GM18870 (cell line): ENCODE data around the gene PACSIN3.
"Not testable (repeated sequence)": the region's sequence is repeated elsewhere in the genome, so short reads cannot be mapped to it uniquely, and the experiment has no call there.

Experiments used
- ATAC-seq: cut with Tn5 transposase; IDR thresholded peaks from one replicate; pipeline ENCODE4 v1.9.1; 2021; ENCODE audit warnings: moderate library complexity; ENCODE audit not compliant: unreplicated experiment

The PACSIN3 gene

DNA sequence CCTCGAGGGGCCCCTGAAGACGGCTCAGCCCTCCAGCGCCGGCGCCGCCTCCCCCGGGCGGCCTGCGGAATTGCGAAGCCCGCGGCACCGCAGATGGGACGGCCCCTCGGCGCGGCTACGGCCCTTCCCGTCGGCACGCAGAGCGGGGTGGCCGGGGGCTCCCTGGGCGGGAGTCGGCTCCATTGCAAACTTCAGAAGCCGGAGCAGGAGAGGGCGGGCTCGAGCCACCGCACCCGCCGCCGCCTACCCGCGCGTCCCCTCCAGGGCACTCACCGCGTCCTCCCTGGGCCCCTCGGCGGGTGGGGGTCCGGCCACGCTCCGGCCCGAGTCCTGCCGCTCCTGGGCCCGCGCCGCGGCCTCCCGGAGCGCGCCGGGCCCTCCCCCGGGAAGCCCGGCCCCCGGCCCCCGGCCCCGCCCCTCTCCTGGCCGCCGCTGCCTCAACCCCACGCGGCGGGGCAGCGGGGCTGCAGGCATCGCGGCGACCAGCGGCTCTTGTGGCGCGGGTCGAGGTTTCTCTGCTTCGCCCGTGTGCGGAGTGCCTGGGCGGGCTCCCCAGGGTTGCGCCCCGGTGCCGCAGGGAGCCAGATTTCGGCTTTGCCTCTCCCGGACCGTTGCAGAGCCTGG, at the start of gene PACSIN3:
Gene PACSIN3 (minus strand): TSS at position 359 of the 624 bp plus-strand sequence. CDS start 3,707 bp downstream, outside the sequence.
- ATAC-seq: no peak

DNA sequence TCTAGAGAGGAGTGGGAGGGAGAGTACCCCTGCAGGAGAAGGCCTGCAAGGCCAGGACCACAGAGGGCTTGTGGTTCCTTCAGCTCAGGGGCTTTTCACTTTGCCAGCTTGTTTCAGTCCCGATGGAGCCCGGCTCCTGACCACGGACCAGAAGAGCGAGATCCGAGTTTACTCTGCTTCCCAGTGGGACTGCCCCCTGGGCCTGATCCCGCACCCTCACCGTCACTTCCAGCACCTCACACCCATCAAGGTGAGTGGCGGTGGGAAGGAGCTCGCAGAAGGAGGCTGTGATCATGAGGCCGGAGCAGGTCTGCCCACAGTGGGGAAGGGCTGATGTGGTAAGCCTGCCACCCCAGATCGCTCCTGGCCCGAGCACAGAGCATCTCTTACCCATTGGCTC, 48.9 kb upstream of the PACSIN3 start:
- ATAC-seq: no peak

DNA sequence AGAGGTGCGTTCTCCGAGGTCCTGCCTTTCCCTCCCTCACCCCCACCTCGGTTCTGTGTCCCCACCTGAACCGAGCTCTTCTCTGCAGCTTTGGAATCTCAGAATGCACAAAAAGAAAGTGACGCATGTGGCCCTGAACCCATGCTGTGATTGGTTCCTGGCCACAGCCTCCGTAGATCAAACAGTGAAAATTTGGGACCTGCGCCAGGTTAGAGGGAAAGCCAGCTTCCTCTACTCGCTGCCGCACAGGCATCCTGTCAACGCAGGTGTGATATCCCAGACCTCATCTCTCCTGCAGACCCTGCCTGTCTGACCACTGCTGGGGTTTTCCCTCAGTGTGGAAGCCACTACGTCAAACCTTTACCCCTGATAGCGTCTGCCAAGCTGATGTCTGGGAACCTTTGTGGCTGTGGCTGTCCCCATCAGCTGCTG, 48.5 kb upstream of the PACSIN3 start:
- no peak for ATAC-seq

DNA sequence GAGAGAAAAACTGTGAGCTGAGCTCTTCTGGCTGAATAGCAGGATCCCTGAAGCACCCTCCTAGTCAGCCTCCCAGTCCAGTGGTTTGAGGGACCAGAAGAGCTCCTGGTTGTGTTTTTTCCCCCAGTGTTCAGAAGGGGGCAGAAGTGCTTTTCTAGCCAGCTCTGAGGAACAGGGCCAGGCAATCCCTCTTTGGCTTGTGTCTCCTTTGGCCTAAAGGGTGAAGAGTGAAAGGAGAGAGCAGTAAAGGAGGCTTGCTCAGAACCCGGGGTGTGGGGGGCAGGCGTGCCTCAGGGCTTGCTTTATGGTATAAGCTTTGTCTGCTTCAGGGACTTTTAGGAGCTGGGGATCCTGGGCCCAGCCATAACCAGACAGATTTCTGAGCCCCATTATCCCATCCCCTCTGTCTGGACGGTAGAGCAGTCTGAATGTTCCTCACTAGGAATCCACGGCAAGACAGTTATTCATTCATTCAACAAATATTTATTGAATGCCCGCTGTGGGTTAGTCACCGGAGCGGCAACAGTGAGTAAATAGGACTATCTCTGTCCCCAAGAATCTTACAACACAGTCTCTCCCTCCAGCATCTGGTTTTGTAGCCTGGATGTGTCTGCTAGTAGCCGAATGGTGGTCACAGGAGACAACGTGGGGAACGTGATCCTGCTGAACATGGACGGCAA, 47.9 kb upstream of the PACSIN3 start:
- no peak for ATAC-seq

DNA sequence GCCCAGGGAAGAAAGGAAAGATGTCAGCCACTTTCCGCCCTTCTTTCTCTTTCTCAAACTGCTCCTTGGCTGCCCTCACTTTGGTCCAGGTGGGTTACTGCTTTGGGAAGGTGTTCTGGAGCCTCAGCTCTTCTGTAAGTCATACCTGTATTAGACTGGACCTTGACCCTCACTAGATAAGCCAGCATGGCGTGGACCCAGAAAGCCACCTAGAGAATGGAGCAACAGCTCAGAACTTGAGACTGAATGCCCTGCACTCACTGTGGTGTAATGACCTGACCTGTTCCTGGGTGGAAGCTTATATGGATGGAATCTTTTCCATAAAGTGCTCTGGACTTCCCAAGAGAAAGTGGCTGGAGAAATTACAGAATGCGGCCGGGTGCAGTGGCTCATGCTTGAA, 46.8 kb upstream of the PACSIN3 start:
- ATAC-seq: no peak

DNA sequence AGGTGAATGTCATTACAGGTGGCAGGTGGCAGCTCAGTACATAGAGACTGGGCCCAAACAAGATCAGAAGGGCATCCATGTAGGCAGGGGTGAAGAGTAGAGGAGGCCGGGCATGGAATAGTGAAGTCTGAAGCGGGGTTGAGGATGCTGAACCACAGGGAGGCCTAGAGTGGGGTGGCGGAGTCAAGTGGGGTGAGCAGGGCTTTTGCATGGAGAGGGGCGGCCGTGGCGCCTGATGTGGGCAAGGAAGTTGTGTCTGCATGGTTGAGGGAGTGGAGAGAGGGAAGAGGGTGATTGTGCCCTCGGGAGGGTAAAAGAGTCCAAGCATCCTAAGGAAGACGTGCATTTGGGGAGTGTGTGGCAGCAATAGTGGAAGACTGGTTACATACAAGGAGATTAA, 42.9 kb upstream of the PACSIN3 start:
- ATAC-seq: no peak

DNA sequence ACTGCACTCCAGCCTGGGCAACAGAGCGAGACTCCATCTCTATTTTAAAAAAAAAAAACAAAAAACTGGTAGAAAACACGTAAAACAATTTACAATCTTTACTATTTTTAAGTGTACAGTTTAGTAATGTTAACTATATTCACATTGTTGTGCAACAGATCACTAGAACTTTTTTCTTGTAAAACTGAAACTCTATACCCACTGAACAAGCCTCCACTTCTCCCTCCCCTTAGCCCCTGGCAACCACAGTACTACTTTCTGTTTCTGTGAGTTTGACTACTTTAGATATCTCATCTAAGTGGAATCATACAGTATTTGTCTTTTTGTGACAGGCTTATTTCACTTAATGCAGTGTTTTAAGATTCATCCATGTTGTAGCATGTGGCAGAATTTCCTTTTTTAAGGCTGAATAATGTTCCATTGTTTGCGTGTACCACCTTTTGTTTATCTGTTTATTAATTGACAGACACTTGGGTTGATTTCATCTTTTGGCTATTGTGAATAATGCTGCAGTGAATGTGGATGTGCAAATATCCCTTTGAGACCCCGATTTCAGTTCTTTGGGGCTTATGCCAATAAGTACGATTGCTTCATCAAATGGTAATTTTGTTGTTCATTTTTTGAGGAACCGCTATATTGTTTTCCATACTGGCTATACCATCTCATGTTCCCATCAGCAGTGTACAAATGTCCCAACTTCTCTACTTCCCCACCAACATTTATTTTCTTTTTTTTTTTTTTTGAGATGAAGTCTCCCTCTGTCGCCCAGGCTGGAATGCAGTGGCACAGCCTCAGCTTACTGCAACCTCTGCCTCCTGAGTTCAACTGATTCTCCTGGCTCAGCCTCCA, 39.5 kb upstream of the PACSIN3 start:
- ATAC-seq: peak; percentile 73

DNA sequence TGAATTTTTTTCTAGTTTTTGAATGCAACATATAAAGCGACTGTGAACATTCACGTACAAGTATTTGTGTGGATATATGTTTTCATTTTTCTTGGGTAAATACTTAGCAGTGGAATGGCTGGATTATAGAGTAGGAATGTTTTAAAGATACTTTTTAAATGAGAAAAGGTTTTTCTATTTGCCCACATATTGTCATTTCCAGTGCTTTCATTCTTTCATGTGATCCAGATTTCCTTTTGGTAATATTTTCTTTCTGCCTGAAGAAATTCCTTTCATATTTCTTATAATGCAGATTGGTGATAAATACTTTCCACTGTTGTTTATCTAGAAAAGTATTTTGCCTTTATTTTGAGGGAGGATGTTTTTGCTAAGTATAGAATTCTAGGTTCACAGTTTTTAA, 36.5 kb upstream of the PACSIN3 start:
- no peak for ATAC-seq

DNA sequence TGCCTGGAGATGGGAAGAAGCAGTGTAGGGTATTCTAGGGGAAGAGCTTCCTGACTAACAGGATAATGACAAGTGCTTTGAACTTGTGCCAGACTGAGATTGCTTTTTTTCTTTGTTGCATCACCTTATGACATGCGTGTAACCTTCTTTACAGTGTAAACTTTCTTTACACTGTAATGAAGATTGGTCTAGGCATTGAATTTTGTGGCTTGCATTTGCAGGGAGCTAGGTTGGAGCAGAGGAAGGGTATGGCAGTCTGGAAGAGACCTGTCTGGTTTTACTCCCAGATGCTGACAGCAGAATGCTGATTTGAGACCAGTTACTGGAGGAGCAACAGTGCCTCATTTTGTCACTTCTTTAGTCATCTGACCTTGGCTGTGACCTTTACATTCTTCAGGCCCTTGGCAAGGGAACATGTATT, 34.2 kb upstream of the PACSIN3 start:
- no peak for ATAC-seq

DNA sequence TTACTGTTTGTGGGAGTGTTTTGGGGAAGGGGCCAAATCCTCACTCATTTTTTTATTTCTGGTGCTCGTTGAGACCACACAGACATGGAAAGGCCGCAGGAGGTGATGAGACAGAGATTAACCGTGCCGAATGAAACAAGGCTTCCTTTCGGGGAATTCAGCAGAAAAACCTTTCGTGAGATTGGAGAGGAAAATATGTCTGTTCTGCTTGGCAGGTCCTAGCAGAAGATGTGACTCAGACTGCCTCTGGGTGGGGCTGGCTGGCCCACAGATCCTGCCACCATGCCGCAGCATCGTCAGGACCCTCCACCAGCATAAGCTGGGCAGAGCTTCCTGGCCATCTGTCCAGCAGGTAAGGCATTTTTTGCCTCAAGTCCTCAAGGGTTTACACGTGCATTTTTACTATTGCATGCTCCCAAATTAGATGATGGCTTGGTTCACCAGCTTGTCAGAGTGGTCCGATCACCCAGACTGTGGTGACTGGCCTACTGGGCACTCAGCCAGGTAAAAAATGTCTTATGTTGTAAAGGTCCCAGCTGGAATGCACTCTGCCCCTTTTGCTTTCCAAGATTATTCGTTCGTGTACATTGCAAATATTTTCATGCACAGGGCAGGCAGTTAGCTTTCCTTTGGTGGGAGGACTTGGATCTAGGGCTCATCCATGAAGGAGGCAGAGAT, 30.0 kb upstream of the PACSIN3 start:
- no peak for ATAC-seq

DNA sequence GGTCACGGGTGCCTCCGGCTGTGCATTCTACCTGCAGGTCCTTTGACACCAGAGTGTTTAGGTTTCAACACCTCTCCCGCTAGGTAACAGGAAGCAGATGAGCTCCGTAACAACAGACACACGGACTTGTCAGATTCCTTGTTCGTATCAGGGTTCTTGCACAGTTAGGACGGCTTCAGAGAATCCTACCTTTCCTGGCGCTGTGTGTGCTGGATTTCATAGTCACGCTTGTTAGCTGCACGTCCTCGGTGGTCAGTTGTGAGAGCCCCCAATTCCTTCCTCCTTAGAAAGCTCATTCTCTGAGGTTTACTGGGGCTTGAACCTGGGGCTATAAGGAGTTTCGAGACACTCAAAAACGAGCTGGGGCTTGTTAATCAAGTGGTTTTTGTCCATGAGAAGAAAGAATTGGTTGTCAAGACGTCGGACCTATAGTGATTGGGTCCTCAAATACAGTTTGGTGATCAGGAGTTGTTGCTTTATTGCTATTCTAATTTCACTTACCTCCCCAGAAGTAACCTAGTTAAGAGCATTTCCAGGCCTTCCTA, 29.2 kb upstream of the PACSIN3 start:
- no peak for ATAC-seq

DNA sequence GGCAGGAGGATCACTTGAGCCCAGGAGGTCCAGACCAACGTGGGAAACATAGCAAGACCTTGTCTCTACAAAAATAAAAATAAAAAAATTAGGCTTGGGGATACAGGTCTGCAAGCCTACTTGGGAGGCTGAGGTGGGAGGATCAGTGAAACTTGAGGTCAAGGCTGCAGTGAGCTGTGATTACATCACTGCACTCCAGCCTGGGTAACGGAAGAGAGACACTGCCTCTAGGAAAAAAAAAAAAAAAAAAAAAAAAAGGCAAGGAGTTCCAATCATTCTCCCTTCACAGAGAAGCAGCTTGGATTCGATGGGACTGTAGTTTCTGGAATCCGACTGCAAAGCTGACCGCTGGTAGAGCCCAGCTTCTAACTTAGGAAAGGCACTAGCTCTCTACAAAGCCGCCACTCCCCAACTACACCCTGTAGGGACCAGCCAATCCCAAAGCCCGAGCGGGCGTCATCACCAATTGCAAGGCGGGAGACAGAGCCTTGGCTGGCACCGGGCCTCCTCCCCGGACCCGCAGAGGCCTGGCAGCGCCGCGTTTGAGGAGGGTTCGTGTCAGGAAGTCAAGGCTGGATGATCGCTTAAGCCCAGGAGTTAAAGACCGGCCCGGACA, 27.8 kb upstream of the PACSIN3 start:
- ATAC-seq: peak; percentile 66

DNA sequence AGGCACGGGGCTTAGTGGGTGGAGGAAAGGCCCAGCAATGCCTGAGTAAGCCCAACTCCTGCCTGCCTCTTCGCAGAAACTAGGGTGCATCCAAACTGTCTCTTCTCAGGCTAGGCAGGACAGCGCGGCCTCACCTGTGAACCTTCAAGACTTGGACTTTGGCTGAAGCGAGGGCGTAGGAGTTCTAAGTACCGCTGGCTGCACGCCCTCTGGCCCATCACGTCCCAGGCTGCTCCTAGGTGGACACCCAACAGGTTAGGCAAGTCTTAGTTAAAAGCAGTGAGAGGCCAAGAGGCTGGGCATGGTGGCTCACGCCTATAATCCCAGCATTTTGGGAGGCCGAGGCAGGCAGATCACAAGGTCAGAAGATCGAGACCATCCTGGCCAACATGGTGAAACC, 26.7 kb upstream of the PACSIN3 start:
- no peak for ATAC-seq

DNA sequence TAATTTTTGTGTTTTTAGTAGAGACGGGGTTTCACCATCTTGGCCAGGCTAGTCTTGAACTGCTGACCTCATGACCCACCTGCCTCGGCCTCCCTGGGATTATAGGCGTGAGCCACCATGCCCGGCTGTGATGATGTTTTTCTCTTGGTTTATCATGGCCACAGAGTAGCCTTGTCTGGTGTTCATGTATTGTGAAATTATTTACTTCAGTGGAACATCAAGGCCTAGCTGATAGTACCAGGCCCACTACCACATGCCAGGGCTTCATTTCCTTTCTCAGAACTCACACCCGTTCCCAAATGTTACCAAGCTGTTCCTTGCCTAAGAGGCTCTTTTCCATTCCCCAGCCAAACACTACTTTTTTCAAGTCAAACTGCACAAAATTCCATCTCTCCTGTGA, 22.4 kb upstream of the PACSIN3 start:
- no peak for ATAC-seq

DNA sequence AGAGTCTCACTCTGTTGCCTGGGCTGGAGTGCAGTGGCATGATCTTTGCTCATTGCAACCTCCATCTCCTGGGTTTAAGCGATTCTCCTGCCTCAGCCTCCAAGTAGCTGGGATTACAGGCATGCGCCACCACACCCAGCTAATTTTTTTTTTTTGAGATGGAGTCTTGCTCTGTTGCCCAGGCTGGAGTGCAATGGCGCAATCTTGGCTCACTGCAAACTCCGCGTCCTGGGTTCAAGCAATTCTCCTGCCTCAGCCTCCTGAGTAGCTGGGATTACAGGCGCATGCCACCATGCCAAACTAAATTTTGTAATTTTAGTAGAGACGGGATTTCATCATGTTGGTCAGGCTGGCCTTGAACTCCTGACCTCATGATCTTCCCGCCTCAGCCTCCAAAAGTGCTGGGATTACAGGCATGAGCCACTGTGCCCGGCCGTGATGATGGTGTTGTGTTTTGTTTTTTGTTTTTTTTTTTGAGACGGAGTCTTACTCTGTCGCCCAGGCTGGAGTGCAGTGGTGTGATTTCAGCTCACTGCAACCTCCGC, 21.8 kb upstream of the PACSIN3 start:
- ATAC-seq: not testable (repeated sequence)

DNA sequence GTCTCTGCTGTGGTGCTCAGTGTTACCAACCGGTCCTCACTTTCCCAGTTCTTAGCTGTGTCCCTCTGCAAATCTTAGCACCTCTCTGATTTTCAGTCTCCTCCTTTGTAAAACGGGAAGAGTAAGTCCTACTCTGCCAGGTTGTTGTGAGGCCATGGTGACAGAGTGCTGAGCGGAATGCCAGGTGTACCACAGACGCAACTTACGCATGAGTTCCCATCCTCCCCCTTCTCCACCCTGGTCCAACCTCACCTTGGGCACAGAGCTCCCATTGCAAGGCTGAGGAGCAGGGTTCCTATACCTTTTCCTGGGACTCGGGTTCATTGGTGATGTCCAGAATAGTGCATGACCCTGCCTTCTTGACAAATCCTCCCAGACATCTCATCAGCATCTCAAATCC, 21.2 kb upstream of the PACSIN3 start:
- ATAC-seq: no peak

DNA sequence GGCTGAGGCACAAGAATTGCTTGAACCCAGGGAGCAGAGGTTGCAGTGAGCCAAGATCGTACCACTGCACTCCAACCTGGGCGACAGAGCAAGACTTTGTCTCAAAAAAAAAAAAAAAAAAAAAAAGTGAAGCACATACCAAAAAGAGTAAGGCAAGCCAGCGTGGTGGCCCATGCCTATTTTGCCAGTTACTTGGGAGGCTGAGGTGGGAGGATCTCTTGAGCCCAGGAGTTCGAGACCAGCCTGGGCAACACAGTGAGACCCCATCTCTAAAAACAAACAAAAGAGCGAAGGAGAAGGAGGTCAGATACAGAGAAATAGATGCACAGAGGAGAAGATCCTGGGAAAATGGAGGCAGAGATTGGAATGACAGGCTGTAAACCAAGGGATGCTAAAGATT, 20.3 kb upstream of the PACSIN3 start:
- ATAC-seq: not testable (repeated sequence)

DNA sequence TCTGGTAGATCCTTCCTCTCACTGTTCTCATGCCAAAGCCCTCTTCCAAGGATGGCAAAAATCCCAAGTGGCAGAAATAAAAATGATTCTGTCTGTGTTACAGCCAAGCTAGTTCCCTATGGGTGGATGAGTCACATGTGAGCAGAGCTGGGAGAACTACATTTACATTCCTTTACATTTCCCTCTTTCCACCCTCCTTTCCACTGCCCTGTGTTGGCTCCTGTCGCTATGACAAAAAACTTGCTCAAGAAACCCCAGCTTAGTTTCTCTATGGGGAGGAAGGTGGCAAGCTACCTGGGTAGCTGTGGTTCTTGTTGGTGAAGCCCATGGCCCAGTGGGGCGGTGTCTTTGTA, 18.4 kb upstream of the PACSIN3 start:
- ATAC-seq: no peak

DNA sequence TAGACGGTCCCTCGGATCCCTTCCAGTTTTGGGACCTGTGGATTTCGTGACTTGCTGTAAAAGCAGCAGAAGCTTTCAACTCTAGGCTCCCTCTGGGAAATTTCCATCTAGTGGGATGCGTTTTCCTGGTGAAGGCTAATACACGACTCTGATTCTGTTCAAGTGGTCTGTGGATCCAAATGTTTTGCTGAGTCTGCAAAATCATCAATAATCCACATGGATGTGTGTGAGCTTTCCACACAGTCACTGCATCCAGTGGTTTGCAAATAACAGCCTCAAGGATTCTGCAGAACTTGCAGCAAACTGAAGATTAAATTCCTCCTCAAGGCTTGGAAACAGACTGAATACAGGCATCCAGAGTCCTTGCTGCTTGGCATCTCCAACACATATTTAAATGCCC, 16.3 kb upstream of the PACSIN3 start:
- no peak for ATAC-seq

DNA sequence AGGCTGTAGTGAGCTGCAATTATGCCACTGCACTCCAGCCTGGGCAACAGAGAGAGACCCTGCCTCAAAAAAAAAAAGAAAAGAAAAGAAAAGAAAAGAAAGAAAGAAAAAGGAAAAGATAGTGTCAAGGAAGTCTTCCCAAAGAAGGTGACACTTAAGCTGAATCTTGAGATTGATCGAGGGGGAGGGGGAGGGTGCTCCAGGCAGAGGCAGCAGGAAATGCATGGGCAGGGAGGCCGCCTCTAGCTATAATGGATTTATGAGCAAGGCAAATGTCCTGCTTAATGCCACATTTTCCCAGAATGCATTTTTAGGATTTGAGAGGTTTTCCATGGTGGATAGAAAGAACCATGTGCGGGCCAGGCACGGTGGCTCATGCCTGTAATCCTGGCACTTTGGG, 14.8 kb upstream of the PACSIN3 start:
- ATAC-seq: no peak
